GM15510 (cell line): ENCODE results near the gene ANKRD9.

ENCODE experiments used
- POLR2A ChIP-seq: IDR thresholded peaks from 3 replicates; pipeline ENCODE4 v1.6.1; 2011; ENCODE audit warnings: borderline replicate concordance; ENCODE audit not compliant: insufficient read length; ENCODE audit errors: extremely low read depth

The ANKRD9 gene

DNA sequence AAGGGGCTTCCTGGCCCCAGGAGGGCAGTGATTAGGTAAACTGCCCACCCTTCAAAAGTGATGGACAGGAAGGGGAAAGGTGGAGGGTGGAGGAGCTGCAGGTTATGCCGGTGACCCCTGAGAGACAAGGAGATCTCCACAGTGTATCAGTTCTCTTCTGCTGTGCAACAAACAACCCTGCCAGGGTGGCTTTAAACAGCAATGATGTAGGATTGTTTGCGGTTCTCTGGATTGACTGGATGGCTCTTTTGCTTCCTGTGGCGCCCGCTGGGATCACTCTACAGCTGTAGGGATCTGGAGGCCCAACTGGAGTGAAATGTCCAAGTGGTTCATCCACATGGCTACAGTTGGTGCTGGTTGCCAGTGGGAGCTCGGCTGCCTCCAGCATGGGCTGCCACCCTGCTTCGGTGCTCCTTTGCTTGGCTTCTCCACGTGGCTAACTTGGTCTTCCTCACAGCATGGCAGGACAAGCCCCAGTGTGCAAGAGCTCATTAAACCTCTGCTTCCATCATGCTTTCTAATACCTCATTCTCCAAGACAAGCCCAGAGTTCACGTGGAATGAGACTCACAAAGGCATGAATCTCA is 8.6 kb upstream of the ANKRD9 start:
- TF ChIP-seq POLR2A, result no peak

DNA sequence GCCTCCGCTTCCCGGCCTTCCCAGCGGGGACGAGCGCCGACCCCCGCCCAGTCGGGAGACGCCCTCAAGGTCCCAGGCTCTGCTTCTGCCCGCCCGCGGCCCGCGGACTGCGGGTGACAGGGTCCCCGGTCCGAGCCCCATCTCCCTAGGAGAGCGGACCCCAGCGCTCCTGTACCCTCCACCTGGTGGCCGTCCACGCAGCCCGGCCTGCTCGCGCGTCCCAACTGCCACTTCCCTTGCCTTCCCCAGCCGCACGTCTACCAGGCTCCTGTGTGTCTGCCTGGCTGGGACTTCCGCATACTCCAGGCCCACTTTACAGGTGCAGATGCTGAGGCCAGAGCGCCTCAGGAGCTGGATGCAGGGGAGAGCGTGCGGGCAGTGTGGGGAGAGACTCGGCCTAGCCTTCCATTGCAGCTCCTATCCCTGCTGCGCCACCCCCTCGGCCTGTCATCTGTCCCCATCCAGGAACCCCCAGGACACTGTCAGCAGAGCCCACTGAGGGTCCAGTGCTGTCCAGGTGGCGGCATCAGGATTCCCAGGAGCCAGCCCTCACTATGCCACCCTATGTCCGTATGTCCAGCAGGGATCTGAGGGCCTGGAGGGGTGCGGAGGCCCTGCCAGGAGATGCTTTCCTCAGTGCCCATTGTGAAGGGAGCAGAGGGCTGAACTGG is 8.0 kb upstream of the ANKRD9 start:
- no peak for TF ChIP-seq POLR2A

DNA sequence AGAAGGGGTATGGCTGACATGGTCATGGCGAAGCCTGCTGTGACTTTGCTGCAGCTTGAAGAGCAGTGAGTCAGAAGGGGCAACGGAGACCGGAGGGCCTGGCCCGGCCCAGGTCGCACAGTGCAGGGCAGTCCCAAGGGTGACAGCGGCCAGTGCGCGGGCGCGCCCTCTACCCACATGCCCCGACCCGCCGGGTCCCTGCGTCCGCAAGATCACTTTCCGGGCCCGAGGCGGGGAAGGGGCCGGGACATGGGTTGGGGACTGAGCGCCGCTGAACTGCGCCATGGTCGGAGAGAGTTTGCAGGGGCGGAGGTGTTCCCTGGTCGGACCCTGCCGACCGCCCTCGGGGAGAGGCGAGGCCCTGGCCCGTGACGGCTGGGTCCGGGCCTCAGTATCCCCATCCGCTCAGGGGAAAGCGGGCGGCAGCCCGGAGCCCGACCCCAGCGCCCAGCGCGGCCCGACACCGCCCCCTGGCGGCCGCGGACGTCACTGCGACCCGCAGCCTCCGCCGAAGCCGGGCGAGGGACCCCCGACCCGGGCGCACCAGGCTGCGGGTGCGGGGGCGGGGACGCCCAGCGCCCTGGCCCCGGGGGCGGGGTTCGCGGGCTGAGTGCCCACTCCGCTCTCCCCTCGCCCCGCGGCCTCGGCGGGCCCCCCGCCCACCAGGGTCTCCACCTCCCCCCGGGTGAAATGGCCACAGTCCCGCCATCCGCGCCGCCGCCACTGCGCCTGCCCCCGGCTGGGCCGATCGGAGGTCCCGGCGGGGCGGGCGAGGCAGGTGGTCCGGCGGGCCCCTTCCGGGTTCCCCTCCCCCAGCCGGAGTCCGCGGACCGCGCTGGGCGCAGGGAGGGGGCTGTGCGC is 7.2 kb upstream of the ANKRD9 start:
- TF ChIP-seq POLR2A, result no peak

DNA sequence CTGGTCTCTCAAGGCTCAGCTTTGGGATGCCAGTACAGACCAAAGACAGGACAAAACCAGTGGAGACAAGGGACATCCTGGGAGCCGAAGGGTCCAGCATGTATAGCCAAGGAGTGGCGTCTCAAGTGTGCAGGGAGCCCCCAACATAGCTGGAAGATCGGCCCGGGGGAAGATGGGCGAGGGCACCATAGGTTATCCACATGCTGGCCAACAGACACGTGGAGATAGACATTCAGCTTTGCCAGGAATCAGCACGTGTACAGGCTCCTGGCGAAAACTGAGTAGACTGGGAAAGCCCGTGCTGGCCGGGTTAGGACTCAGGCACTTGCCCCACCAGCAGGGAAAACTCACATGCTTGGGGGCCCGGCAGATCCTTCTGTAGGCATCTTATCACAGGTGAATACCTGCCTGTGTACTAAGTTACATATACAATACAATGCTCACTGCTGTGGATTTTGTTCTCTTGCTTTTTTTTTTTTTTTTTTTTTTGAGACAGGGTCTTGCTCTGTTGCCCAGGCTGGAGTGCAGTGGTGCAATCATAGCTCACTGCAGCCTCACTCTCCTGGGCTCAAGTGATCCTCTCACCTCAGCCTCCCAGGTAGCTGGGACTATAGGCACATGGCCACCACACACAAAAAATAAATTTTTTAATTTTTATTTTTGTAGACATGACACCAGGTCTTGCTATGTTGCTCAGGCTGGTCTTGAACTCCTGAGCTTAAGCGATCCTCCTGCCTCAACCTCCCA is 5.6 kb upstream of the ANKRD9 start:
- no peak for TF ChIP-seq POLR2A

DNA sequence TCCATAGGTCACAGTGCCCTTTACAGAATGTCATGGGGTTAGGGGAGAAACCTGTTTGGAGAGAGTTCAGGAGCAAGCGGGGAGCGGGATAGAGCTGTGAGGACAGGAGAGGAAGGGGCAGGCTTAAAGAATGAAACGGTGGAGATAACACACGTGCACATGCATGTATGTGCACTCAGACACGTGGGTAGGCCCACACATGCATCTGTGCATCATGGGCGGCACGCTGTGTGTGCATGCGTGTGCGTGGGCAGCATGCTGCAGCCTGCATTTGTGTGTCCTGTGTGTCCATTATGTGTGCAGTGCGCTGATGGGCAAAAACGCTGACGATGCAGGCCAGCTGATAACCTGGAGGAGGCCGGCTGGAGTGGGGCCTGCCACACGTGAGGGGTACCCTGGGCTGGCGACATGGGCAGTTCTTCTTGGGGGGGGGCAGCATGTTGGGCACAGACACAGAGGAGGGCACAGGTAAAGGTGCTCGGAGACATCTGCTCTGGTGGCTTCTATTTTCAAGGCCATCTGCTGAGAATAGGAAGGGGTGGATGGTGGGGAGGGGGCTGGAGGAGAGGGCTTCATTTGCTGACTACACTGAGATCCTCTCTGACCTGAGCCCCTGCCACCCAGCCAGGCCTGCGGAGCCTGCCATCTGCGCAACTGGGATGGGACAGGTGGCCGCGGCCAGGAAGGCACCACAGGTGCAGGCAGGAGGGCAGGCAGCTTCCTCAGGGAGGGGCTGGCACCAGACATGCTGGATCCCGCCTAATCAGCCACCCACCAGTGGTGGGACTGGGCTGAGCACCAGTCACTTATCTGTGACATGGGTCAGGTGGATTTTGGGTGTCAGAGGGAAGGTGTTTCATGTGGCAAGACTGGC is 4.6 kb upstream of the ANKRD9 start:
- TF ChIP-seq POLR2A, result no peak

DNA sequence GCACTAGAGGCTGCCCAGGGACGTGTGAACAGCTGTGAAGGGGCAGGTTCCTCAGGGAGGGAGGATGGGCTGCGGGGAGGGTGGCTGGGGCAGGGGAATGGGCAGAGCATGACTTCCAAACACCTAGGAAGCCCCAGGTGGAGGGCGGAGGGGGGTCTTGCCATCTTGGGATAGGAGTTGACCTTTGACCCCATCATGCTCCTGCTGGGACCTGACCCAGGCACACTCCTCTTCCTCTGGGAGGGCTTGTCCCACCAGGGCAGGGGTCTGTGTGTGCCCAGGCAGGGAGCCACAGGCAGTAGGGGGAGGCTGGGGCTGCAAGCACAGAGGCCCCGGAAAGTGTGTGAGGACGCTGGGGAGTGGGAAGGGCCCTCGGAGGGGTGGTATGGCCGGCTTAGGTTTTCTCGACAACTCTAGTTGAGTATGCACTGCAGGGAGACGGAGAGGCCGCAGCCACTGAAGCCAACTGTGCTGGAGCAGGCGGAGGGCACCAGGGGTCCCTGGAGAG is 3.3 kb upstream of the ANKRD9 start:
- TF ChIP-seq POLR2A, result no peak

DNA sequence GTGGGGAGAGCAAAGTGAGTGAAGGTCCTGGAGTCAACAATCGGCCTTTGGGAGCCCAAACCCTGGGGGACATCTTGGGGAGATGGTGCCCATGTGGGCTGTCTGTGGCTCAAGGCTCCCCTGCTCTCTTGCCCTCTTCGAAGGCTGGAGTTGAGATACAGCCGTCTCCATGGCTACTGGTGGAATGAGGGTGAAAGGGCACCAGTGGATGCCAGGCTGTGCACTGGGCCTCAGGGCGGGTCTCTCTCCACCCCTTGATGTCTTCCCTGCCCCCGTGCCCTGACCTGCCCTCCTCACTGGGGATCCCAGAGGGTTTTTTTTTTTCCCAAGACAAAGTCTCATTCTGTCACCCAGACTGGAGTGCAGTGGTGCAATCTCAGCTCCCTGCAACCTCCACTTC is 2.0 kb upstream of the ANKRD9 start:
- no peak for TF ChIP-seq POLR2A

DNA sequence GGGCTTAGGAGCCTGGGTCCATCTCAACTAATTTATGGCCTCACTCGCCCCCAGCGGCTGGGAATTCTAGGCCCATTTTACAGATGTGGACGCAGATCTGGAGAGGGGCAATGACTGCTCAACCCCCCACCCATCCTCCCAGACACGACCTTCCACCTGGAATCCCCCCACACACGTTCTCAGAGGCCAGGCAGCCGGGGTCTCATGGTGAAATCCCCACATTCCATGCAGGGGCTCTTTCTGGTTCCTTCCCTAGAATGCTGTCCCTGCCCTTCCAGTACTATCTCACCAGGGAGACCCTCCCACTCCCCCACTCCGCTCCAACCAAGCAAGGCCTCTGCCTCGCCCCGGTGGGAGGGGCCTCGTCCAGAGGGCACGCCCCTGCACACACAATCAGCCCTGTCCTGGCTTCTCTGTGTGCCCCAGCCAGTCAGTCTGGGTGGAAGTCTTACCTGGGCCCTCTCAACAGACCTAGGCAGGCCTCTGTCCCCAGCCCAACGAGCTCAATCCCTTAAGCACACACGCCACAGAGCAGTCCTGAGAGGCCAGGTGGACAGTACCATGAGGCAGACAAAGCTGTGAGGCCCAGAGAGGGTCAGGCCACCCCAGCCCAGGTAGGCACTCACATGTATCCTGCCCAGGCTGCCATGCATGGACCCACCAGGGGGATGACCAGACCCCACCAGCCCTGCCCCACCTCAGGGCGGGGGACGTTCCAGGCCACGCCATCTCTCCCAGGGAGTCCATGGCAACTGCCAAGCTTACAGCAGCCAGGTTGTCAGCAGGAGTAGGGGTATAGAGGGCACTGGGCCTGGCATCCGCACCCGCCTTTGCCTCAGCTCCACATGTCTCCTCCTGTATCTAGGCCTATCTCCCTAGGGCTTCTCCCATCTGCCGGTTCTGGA is 1.3 kb upstream of the ANKRD9 start:
- TF ChIP-seq POLR2A, result no peak

DNA sequence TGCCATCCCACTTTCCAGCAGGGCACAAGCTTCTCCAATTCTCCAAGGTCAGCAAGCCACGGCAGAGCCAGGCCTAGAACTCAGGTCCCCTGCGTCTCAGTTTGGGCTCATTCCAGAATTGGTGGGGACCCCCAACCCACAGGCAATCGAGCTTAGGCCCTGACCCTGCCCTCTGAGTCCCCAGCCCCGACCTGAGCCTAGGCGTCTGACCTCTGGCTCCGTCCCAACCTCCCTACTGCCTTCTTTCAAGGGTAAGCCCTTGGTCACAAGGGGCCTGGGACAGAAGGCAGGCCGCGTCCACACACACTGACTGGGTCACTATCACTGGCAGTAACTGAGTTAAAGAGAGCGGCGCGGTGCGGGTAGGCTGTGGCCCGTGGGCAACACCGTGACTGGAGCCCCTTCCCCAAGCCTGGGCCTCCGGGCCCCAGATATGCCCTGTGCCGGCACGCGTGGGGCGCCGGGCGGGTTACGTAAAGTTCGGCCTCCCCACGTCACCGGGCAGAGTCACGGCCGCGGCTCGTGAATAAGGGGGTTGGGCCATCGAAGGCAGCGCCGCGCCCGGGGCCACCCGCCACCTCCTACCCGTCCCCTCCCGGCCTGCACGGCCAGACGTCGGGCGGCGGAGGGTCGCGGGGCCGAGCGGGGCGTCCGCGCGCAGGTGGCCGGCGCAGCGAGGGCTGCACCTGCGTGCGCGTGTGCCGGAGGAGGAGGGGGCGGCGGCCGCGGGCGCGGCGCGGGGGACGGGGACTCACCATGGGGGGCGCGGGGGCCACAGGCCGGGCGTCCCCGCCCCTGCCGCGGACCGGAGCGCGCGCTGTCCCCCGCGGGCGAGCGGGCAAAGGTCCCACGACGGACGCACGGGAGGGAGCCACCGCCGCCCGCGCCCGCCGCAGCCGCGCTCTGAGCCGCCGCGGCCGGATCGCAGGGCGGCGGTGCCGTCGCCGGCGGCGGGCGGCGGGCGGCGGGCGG is 516 bp downstream of the ANKRD9 start:
- TF ChIP-seq POLR2A, result no peak

DNA sequence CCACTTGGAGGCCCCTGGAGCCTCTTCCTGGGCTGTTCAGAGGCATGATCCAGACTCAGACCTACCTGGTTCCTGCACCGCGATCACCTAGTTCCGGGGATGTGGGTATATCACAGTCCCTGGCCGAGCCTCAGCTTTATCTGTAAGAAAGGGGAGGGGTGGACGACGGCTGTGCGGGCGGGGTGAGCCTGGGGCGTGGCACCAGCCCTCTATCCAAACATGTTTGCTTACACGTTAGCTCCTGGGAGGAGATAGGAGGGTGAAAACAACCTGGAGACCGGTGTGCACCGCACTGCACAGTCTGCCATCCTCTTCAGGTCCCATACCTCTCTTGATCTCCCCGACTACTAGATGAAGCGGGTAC is 1.2 kb downstream of the ANKRD9 start:
- no peak for TF ChIP-seq POLR2A

DNA sequence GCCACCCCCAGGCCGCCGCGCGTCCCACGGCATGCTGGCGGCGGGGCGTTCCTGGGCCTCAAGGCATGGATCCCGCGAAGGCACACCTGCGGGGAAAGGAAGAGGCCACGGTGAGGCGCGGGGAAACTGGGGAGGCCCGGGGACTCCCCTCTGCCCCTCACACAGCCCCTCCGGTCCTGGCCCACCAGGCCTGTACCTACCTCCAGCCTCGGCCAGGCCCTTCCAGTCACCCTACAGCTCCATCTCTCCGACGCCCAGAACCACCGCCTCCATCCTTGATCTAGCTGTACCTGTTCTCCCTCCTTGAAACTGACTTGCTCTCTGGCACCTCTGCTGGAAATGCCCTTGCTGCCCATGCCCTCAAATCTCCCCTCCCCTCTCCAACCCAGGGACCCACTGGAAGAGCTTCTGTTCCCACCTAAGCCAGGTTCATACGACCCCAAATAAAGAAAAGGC is 1.7 kb downstream of the ANKRD9 start:
- TF ChIP-seq POLR2A, result no peak
